ENCODE measurements around the gene POLE.

- TF ChIP-seq POLR2A (IDR thresholded peaks at IDR 0.05; ENCODE audit: extremely low read depth, insufficient read length), result no peak
- no peak for TF ChIP-seq CTCF (IDR thresholded peaks at IDR 0.05; ENCODE audit: low read depth, low read length)
- no peak for TF ChIP-seq MAX (IDR thresholded peaks at IDR 0.05; ENCODE audit: low read depth, low read length)
- no peak for TF ChIP-seq MYC (IDR thresholded peaks at IDR 0.05; ENCODE audit: low read depth, low read length)
These were observed 15.5 kb upstream of the POLE start for GRCh38 chr12:132702640-132703039.
